ENCODE data around the gene STEEP1.

DNA sequence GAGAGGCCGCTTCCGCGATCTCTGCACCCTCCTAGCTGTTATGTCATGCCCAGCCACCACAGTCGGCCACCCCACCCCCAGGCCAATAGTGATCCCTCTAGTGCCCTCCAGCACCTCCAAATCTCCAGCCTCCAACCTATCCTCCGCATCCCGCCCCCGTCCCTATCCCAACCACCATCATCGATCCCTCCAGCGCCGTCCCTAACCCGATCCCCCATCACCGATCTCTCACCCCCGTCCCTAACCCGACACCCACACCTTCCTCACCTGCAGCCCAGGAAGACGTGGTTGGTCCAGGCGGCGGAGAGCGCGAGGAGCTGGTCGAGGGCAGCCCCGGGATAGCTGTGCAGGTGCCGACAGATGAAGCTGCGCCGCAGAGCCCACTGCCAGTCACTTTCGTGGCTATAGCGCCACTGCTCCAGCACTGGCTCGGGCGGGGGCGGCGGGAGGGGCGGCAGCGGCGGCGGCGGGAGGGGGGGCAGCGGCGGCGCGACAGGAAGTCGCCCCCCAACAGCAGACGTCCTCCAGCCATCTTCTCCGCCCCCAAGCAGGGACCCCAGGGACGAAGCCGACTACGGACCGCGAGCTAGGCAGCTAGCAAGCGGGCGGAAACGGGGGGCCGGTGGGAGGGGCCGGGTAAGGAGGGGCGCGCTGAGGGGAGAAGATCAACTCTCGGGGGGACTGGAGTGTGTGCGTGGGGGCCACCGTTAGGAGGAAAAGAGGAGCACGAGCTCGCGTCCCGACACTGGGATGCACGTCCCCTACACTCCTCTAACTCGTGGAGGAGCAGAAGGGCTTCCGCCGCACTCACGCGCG lies 40.5 kb upstream of the STEEP1 start:
- TF ChIP-seq POLR2A (IDR thresholded peaks at IDR 0.05) (no peak), EP300 (IDR thresholded peaks at IDR 0.05) (no peak)
- TF ChIP-seq, protein P1, sequence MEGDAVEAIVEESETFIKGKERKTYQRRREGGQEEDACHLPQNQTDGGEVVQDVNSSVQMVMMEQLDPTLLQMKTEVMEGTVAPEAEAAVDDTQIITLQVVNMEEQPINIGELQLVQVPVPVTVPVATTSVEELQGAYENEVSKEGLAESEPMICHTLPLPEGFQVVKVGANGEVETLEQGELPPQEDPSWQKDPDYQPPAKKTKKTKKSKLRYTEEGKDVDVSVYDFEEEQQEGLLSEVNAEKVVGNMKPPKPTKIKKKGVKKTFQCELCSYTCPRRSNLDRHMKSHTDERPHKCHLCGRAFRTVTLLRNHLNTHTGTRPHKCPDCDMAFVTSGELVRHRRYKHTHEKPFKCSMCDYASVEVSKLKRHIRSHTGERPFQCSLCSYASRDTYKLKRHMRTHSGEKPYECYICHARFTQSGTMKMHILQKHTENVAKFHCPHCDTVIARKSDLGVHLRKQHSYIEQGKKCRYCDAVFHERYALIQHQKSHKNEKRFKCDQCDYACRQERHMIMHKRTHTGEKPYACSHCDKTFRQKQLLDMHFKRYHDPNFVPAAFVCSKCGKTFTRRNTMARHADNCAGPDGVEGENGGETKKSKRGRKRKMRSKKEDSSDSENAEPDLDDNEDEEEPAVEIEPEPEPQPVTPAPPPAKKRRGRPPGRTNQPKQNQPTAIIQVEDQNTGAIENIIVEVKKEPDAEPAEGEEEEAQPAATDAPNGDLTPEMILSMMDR (IDR thresholded peaks at IDR 0.05): no peak
